GM12872 (cell line): ENCODE measurements around the gene AKAP6.

Source experiments
- CTCF ChIP-seq: IDR thresholded peaks from 3 replicates; pipeline ENCODE4 v1.5.1; 2011; ENCODE audit warnings: low read depth, mild to moderate bottlenecking, low read length, moderate library complexity; ENCODE audit not compliant: insufficient read depth

The AKAP6 gene

GRCh38 chr14:32477396-32477795 lies 148.3 kb downstream of the AKAP6 start:
- no peak for TF ChIP-seq CTCF

GRCh38 chr14:32478050-32478449 lies 149.0 kb downstream of the AKAP6 start:
- no peak for TF ChIP-seq CTCF

- TF ChIP-seq CTCF: no peak
These were observed 151.2 kb downstream of the AKAP6 start for GRCh38 chr14:32480337-32480736.

- no peak for TF ChIP-seq CTCF
These were observed 152.6 kb downstream of the AKAP6 start for GRCh38 chr14:32481707-32482106.

- no peak for TF ChIP-seq CTCF
These were observed 162.4 kb downstream of the AKAP6 start for GRCh38 chr14:32491416-32492016.

GRCh38 chr14:32492457-32492856 lies 163.4 kb downstream of the AKAP6 start:
- TF ChIP-seq CTCF: no peak

- TF ChIP-seq CTCF: no peak
These were observed 165.7 kb downstream of the AKAP6 start for GRCh38 chr14:32494609-32495434.
